HEK293 (cell line): Measurements from ENCODE around the gene NMRK2.
A peak's percentile ranks its signal among the peaks of the same experiment; 100 is the strongest.

Source experiments
- FEZF1 ChIP-seq: fragments of 450-650 bp; formaldehyde crosslinking; IDR thresholded peaks from 2 replicates; pipeline ENCODE4 v1.5.1; 2016; ENCODE audit warnings: missing biosample characterization, missing genetic modification characterization
- HOXC10 ChIP-seq: sonication (generic); formaldehyde crosslinking; IDR thresholded peaks from 2 replicates; pipeline ENCODE4 v1.8.1; 2023; ENCODE audit warnings: mild to moderate bottlenecking, missing genetic modification reagents
- OVOL3 ChIP-seq: fragments of 450-650 bp; formaldehyde crosslinking; IDR thresholded peaks from 2 replicates; pipeline ENCODE4 v1.5.1; 2016; ENCODE audit warnings: missing biosample characterization, missing genetic modification characterization
- RBAK ChIP-seq: fragments of 450-650 bp; formaldehyde crosslinking; IDR thresholded peaks from 2 replicates; pipeline ENCODE4 v1.5.1; 2016; ENCODE audit warnings: missing biosample characterization, missing genetic modification characterization
- ZBTB20 ChIP-seq: fragments of 450-650 bp; formaldehyde crosslinking; IDR thresholded peaks from 2 replicates; pipeline ENCODE4 v1.5.1; 2016; ENCODE audit warnings: missing biosample characterization, missing genetic modification characterization
- ZBTB21 ChIP-seq: fragments of 450-650 bp; formaldehyde crosslinking; IDR thresholded peaks from 2 replicates; pipeline ENCODE4 v1.5.1; 2017; ENCODE audit warnings: missing biosample characterization, missing genetic modification characterization
- ZNF112 ChIP-seq: fragments of 450-650 bp; formaldehyde crosslinking; IDR thresholded peaks from 2 replicates; pipeline ENCODE4 v1.5.0; 2017; ENCODE audit warnings: missing biosample characterization, missing genetic modification characterization
- ZNF146 ChIP-seq: fragments of 450-650 bp; formaldehyde crosslinking; IDR thresholded peaks from 2 replicates; pipeline ENCODE4 v1.5.1; 2016; ENCODE audit warnings: missing biosample characterization, missing genetic modification characterization
- ZNF202 ChIP-seq: fragments of 450-650 bp; formaldehyde crosslinking; IDR thresholded peaks from 2 replicates; pipeline ENCODE4 v1.5.1; 2016; ENCODE audit warnings: missing biosample characterization, missing genetic modification characterization, borderline replicate concordance
- ZNF214 ChIP-seq: fragments of 450-650 bp; formaldehyde crosslinking; IDR thresholded peaks from 2 replicates; pipeline ENCODE4 v1.5.1; 2017; ENCODE audit warnings: missing biosample characterization, mild to moderate bottlenecking, missing genetic modification characterization, borderline replicate concordance
- ZNF26 ChIP-seq: fragments of 450-650 bp; formaldehyde crosslinking; IDR thresholded peaks from 2 replicates; pipeline ENCODE4 v1.5.1; 2016; ENCODE audit warnings: missing biosample characterization, missing genetic modification characterization
- ZNF433 ChIP-seq: fragments of 450-650 bp; formaldehyde crosslinking; IDR thresholded peaks from 2 replicates; pipeline ENCODE4 v1.5.1; 2016; ENCODE audit warnings: missing biosample characterization, missing genetic modification characterization, low read depth
- ZNF548 ChIP-seq: fragments of 450-650 bp; formaldehyde crosslinking; IDR thresholded peaks from 2 replicates; pipeline ENCODE4 v1.5.1; 2016; ENCODE audit warnings: missing biosample characterization, missing genetic modification characterization
- ZNF560 ChIP-seq: fragments of 450-650 bp; formaldehyde crosslinking; IDR thresholded peaks from 2 replicates; pipeline ENCODE4 v1.5.1; 2017; ENCODE audit warnings: missing biosample characterization, missing genetic modification characterization, borderline replicate concordance
- ZSCAN18 ChIP-seq: fragments of 450-650 bp; formaldehyde crosslinking; IDR thresholded peaks from 2 replicates; pipeline ENCODE4 v1.5.1; 2016; ENCODE audit warnings: missing biosample characterization, missing genetic modification characterization
- ZSCAN30 ChIP-seq: fragments of 450-650 bp; IDR thresholded peaks from 2 replicates; pipeline ENCODE4 v1.5.1; 2018; ENCODE audit warnings: missing biosample characterization, mild to moderate bottlenecking, missing genetic modification characterization, moderate library complexity
- ZXDB ChIP-seq: fragments of 450-650 bp; formaldehyde crosslinking; IDR thresholded peaks from 2 replicates; pipeline ENCODE4 v1.5.1; 2016; ENCODE audit warnings: missing biosample characterization, missing genetic modification characterization
- TF ChIP-seq, protein P1 (sequence below): fragments of 450-650 bp; formaldehyde crosslinking; conservative IDR thresholded peaks from 2 replicates; pipeline ENCODE4 v1.5.1; 2016; ENCODE audit warnings: low read depth, missing biosample characterization, missing genetic modification characterization
- TF ChIP-seq, protein P2 (sequence below): fragments of 450-650 bp; formaldehyde crosslinking; IDR thresholded peaks from 2 replicates; pipeline ENCODE4 v1.5.1; 2016; ENCODE audit warnings: missing biosample characterization, missing genetic modification characterization
- TF ChIP-seq, protein P3 (sequence below): fragments of 450-650 bp; formaldehyde crosslinking; IDR thresholded peaks from 2 replicates; pipeline ENCODE4 v1.5.1; 2017; ENCODE audit warnings: missing biosample characterization, missing genetic modification characterization
- TF ChIP-seq, protein P4 (sequence below): fragments of 450-650 bp; formaldehyde crosslinking; IDR thresholded peaks from 2 replicates; pipeline ENCODE4 v1.5.1; 2016; ENCODE audit warnings: missing biosample characterization, missing genetic modification characterization, borderline replicate concordance

Gene NMRK2

GRCh38 chr19:3968556-3969434, 35.9 kb downstream of the NMRK2 start (continued):
- TF ChIP-seq, protein P1, sequence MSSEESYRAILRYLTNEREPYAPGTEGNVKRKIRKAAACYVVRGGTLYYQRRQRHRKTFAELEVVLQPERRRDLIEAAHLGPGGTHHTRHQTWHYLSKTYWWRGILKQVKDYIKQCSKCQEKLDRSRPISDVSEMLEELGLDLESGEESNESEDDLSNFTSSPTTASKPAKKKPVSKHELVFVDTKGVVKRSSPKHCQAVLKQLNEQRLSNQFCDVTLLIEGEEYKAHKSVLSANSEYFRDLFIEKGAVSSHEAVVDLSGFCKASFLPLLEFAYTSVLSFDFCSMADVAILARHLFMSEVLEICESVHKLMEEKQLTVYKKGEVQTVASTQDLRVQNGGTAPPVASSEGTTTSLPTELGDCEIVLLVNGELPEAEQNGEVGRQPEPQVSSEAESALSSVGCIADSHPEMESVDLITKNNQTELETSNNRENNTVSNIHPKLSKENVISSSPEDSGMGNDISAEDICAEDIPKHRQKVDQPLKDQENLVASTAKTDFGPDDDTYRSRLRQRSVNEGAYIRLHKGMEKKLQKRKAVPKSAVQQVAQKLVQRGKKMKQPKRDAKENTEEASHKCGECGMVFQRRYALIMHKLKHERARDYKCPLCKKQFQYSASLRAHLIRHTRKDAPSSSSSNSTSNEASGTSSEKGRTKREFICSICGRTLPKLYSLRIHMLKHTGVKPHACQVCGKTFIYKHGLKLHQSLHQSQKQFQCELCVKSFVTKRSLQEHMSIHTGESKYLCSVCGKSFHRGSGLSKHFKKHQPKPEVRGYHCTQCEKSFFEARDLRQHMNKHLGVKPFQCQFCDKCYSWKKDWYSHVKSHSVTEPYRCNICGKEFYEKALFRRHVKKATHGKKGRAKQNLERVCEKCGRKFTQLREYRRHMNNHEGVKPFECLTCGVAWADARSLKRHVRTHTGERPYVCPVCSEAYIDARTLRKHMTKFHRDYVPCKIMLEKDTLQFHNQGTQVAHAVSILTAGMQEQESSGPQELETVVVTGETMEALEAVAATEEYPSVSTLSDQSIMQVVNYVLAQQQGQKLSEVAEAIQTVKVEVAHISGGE (tag by site-specific recombination): 0 out of 2 replicates have a peak, but pooled peaks have one; percentile 32
- TF ChIP-seq ZBTB21 (tag by site-specific recombination) (peak; percentile 72), ZNF548 (tag by site-specific recombination) (no peak), HOXC10 (no peak), ZNF202 (tag by site-specific recombination) (no peak), ZSCAN30 (tag by site-specific recombination) (peak; percentile 92), ZBTB20 (tag by site-specific recombination) (no peak), ZSCAN18 (no peak), ZNF26 (no peak), ZXDB (tag by site-specific recombination) (peak; percentile 82), ZNF560 (tag by site-specific recombination) (no peak), FEZF1 (no peak; the same call in 1 of the 2 replicates), ZNF146 (no peak), ZNF433 (no peak), RBAK (tag by site-specific recombination) (no peak), OVOL3 (tag by site-specific recombination) (no peak), ZNF214 (no peak), ZNF112 (tag by site-specific recombination) (no peak)
- TF ChIP-seq, protein P2, sequence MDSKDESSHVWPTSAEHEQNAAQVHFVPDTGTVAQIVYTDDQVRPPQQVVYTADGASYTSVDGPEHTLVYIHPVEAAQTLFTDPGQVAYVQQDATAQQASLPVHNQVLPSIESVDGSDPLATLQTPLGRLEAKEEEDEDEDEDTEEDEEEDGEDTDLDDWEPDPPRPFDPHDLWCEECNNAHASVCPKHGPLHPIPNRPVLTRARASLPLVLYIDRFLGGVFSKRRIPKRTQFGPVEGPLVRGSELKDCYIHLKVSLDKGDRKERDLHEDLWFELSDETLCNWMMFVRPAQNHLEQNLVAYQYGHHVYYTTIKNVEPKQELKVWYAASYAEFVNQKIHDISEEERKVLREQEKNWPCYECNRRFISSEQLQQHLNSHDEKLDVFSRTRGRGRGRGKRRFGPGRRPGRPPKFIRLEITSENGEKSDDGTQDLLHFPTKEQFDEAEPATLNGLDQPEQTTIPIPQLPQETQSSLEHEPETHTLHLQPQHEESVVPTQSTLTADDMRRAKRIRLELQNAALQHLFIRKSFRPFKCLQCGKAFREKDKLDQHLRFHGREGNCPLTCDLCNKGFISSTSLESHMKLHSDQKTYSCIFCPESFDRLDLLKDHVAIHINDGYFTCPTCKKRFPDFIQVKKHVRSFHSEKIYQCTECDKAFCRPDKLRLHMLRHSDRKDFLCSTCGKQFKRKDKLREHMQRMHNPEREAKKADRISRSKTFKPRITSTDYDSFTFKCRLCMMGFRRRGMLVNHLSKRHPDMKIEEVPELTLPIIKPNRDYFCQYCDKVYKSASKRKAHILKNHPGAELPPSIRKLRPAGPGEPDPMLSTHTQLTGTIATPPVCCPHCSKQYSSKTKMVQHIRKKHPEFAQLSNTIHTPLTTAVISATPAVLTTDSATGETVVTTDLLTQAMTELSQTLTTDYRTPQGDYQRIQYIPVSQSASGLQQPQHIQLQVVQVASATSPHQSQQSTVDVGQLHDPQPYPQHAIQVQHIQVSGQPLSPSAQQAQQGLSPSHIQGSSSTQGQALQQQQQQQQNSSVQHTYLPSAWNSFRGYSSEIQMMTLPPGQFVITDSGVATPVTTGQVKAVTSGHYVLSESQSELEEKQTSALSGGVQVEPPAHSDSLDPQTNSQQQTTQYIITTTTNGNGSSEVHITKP (tag by site-specific recombination): peak; percentile 42
- TF ChIP-seq, protein P3, sequence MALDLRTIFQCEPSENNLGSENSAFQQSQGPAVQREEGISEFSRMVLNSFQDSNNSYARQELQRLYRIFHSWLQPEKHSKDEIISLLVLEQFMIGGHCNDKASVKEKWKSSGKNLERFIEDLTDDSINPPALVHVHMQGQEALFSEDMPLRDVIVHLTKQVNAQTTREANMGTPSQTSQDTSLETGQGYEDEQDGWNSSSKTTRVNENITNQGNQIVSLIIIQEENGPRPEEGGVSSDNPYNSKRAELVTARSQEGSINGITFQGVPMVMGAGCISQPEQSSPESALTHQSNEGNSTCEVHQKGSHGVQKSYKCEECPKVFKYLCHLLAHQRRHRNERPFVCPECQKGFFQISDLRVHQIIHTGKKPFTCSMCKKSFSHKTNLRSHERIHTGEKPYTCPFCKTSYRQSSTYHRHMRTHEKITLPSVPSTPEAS (tag by site-specific recombination): no peak
- TF ChIP-seq, protein P4, sequence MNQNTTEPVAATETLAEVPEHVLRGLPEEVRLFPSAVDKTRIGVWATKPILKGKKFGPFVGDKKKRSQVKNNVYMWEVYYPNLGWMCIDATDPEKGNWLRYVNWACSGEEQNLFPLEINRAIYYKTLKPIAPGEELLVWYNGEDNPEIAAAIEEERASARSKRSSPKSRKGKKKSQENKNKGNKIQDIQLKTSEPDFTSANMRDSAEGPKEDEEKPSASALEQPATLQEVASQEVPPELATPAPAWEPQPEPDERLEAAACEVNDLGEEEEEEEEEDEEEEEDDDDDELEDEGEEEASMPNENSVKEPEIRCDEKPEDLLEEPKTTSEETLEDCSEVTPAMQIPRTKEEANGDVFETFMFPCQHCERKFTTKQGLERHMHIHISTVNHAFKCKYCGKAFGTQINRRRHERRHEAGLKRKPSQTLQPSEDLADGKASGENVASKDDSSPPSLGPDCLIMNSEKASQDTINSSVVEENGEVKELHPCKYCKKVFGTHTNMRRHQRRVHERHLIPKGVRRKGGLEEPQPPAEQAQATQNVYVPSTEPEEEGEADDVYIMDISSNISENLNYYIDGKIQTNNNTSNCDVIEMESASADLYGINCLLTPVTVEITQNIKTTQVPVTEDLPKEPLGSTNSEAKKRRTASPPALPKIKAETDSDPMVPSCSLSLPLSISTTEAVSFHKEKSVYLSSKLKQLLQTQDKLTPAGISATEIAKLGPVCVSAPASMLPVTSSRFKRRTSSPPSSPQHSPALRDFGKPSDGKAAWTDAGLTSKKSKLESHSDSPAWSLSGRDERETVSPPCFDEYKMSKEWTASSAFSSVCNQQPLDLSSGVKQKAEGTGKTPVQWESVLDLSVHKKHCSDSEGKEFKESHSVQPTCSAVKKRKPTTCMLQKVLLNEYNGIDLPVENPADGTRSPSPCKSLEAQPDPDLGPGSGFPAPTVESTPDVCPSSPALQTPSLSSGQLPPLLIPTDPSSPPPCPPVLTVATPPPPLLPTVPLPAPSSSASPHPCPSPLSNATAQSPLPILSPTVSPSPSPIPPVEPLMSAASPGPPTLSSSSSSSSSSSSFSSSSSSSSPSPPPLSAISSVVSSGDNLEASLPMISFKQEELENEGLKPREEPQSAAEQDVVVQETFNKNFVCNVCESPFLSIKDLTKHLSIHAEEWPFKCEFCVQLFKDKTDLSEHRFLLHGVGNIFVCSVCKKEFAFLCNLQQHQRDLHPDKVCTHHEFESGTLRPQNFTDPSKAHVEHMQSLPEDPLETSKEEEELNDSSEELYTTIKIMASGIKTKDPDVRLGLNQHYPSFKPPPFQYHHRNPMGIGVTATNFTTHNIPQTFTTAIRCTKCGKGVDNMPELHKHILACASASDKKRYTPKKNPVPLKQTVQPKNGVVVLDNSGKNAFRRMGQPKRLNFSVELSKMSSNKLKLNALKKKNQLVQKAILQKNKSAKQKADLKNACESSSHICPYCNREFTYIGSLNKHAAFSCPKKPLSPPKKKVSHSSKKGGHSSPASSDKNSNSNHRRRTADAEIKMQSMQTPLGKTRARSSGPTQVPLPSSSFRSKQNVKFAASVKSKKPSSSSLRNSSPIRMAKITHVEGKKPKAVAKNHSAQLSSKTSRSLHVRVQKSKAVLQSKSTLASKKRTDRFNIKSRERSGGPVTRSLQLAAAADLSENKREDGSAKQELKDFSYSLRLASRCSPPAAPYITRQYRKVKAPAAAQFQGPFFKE: no peak
